HCT116 (cell line): ENCODE results near the gene TCF12. TPM values are rescaled to one million over a fixed set of nuclear protein-coding genes. Genes with fewer than 3 reads are reported as not detected.

Source experiments
- ATAC-seq: fragments of 200-7000 bp; cut with Tn5 transposase; 2 replicates; pipeline ENCODE4 v1.9.1; 2020; ENCODE audit warnings: mild to moderate bottlenecking, moderate library complexity
- BruUV-seq: library from RNA; stranded (reverse); fragments of 400-500 nt; replicated peaks from 2 replicates; lab custom pipeline; 2021; lab: Mats Ljungman, UMichigan
- CTCF ChIA-PET: fragments of 300-600 bp; sonication (Branson Sonifier 250); formaldehyde crosslinking; loops from one replicate; lab custom pipeline; 2021; ENCODE audit warnings: antibody characterized with exemption; lab: Charles Lee
- POLR2A ChIA-PET: fragments of 300-600, 350-600 bp; sonication (Branson Sonifier 250); formaldehyde crosslinking; loops from one replicate; lab custom pipeline; 2021; ENCODE audit warnings: antibody characterized with exemption; lab: Charles Lee
- RAD21 ChIA-PET, 2 experiments: fragments of 300-600 bp; sonication (Branson Sonifier 250); formaldehyde crosslinking; loops; one replicate each; lab custom pipeline; 2023; ENCODE audit warnings: low total read pairs in 2 of 2; ENCODE audit not compliant: uncharacterized antibody in 2 of 2, unreplicated experiment in 2 of 2, low non-redundant PET in 1 of 2; lab: Charles Lee
- DNase-seq: peaks from one replicate; pipeline ENCODE4 v3.0.0-alpha.2; 2010; ENCODE audit warnings: low read depth, low spot score
- H2AFZ ChIP-seq: fragments of 200-600 bp; shearing (Covaris generic), sonication (generic); 2 replicates; pipeline ENCODE4 v1.6.1; 2017; ENCODE audit warnings: low read depth, mixed run types, mixed read lengths, antibody characterized with exemption, low read length; ENCODE audit not compliant: poor library complexity, severe bottlenecking
- H3K27ac ChIP-seq: 2 replicates; pipeline ENCODE4 v1.5.1; 2012; ENCODE audit warnings: low read depth, low read length
- H3K27me3 ChIP-seq: fragments of 200-600 bp; sonication (generic); 2 replicates; pipeline ENCODE4 v1.6.1; 2016; ENCODE audit warnings: mixed run types, low read length, mixed read lengths; ENCODE audit not compliant: insufficient read depth
- H3K36me3 ChIP-seq, 2 experiments: fragments of 200-500 bp in 1 of 2; fragments of 200-600 bp in 1 of 2; sonication (Bioruptor generic) in 1 of 2; sonication (generic) in 1 of 2; 2 replicates each; pipeline versions ENCODE4 v1.5.1 to v1.6.1; 2014 to 2016; ENCODE audit warnings: low read length in 2 of 2, inconsistent platforms in 1 of 2, mixed read lengths in 1 of 2, mixed run types in 1 of 2; ENCODE audit not compliant: insufficient read depth in 2 of 2, control insufficient read depth in 1 of 2
- H3K4me1 ChIP-seq, 2 experiments: fragments of 200-600 bp in 1 of 2; sonication (generic) in 1 of 2; 2 replicates each; pipeline versions ENCODE4 v1.5.1 to v1.6.1; 2012 to 2017; ENCODE audit warnings: low read length in 2 of 2, inconsistent platforms in 1 of 2, mild to moderate bottlenecking in 1 of 2, mixed read lengths in 1 of 2, mixed run types in 1 of 2, moderate library complexity in 1 of 2; ENCODE audit not compliant: insufficient read depth in 2 of 2, control insufficient read depth in 1 of 2
- H3K4me2 ChIP-seq: fragments of 200-600 bp; sonication (generic); 2 replicates; pipeline ENCODE4 v1.6.1; 2017; ENCODE audit warnings: mixed run types, low read length, mixed read lengths
- H3K4me3 ChIP-seq, 2 experiments: fragments of 200-600 bp in 1 of 2; sonication (generic) in 1 of 2; replicated peaks in 1 of 2; 2 replicates each; pipeline ENCODE4 v1.5.1; 2011 to 2016; ENCODE audit warnings: low read length in 2 of 2, control low read depth in 1 of 2, low read depth in 1 of 2, mild to moderate bottlenecking in 1 of 2, mixed read lengths in 1 of 2, mixed run types in 1 of 2
- H3K79me2 ChIP-seq: fragments of 200-600 bp; sonication (generic); 2 replicates; pipeline ENCODE4 v1.6.1; 2017; ENCODE audit warnings: mild to moderate bottlenecking, mixed run types, low read length, moderate library complexity, mixed read lengths; ENCODE audit not compliant: insufficient read depth
- H3K9ac ChIP-seq: fragments of 200-600 bp; sonication (generic); 2 replicates; pipeline ENCODE4 v1.6.1; 2016; ENCODE audit warnings: low read length, mixed read lengths
- H3K9me2 ChIP-seq: fragments of 200-600 bp; sonication (generic), shearing (Covaris generic); 2 replicates; pipeline ENCODE4 v1.6.1; 2017; ENCODE audit warnings: mixed run types, mild to moderate bottlenecking, moderate library complexity; ENCODE audit not compliant: insufficient read depth
- H3K9me3 ChIP-seq, 2 experiments: fragments of 200-500 bp in 1 of 2; fragments of 200-600 bp in 1 of 2; sonication (Bioruptor generic) in 1 of 2; sonication (generic) in 1 of 2; 2 replicates each; pipeline ENCODE4 v1.6.1; 2014 to 2017; ENCODE audit warnings: low read length in 2 of 2, mixed read lengths in 2 of 2, inconsistent platforms in 1 of 2, low read depth in 1 of 2, mild to moderate bottlenecking in 1 of 2, mixed run types in 1 of 2, moderate library complexity in 1 of 2; ENCODE audit not compliant: control insufficient read depth in 1 of 2, insufficient read depth in 1 of 2
- H4K20me1 ChIP-seq: fragments of 200-600 bp; sonication (generic), shearing (Covaris generic); 2 replicates; pipeline ENCODE4 v1.6.1; 2017; ENCODE audit warnings: mixed run types, mild to moderate bottlenecking, moderate library complexity; ENCODE audit not compliant: insufficient read depth
- CBX3 ChIP-seq: IDR thresholded peaks from 2 replicates; pipeline ENCODE4 v1.6.1; 2012; ENCODE audit warnings: low read depth
- CEBPB ChIP-seq: IDR thresholded peaks from 2 replicates; pipeline ENCODE4 v1.6.1; 2012; ENCODE audit warnings: low read depth
- EGR1 ChIP-seq: IDR thresholded peaks from 2 replicates; pipeline ENCODE4 v1.6.1; 2012; ENCODE audit warnings: low read depth
- ELF1 ChIP-seq: IDR thresholded peaks from 2 replicates; pipeline ENCODE4 v1.6.1; 2012; ENCODE audit warnings: low read depth, borderline replicate concordance
- EZH2 ChIP-seq: fragments of 200-600 bp; sonication (generic); IDR thresholded peaks from 2 replicates; pipeline ENCODE4 v1.6.1; 2017; ENCODE audit warnings: antibody characterized with exemption, mixed run types
- EZH2phosphoT487 ChIP-seq: fragments of 200-600 bp; IDR thresholded peaks from 2 replicates; pipeline ENCODE4 v1.6.1; 2018; ENCODE audit warnings: antibody characterized with exemption, borderline replicate concordance
- FOSL1 ChIP-seq: IDR thresholded peaks from 2 replicates; pipeline ENCODE4 v1.6.1; 2012; ENCODE audit warnings: low read depth
- JUND ChIP-seq: IDR thresholded peaks from 2 replicates; pipeline ENCODE4 v1.6.1; 2012
- POLR2A ChIP-seq: IDR thresholded peaks from 2 replicates; pipeline ENCODE4 v1.7.0; 2011; ENCODE audit warnings: borderline replicate concordance; ENCODE audit not compliant: insufficient read depth, insufficient read length; ENCODE audit errors: extremely low read depth
- POLR2AphosphoS5 ChIP-seq: IDR thresholded peaks from 2 replicates; pipeline ENCODE4 v1.6.1; 2011; ENCODE audit warnings: mild to moderate bottlenecking, low read depth, low read length, moderate library complexity
- RAD21 ChIP-seq: IDR thresholded peaks from 2 replicates; pipeline ENCODE4 v1.6.1; 2012; ENCODE audit warnings: low read depth, mild to moderate bottlenecking
- SIN3A ChIP-seq: IDR thresholded peaks from 2 replicates; pipeline ENCODE4 v1.6.1; 2012; ENCODE audit warnings: low read depth
- SP1 ChIP-seq: IDR thresholded peaks from 2 replicates; pipeline ENCODE4 v1.6.1; 2012; ENCODE audit warnings: low read depth
- TCF7L2 ChIP-seq: IDR thresholded peaks from 2 replicates; pipeline ENCODE4 v1.7.0; 2011; ENCODE audit warnings: borderline replicate concordance, inconsistent platforms; ENCODE audit not compliant: insufficient read depth, insufficient read length; ENCODE audit errors: extremely low read depth
- ZFX ChIP-seq: fragments of 450-650 bp; IDR thresholded peaks from 2 replicates; pipeline ENCODE4 v1.6.1; 2017
- intact Hi-C: fragments of 100-400 bp; cut with micrococcal nuclease; formaldehyde crosslinking; loops from 2 replicates; pipeline ENCODE4 v1.10.0; 2022
- total RNA-seq: library from RNA; stranded (reverse); gene quantifications from one replicate; pipeline ENCODE4 v1.2.1, GENCODE V29; 2021; ENCODE audit not compliant: unreplicated experiment
- TF ChIP-seq, protein P1 (sequence below): IDR thresholded peaks from 2 replicates; pipeline ENCODE4 v1.6.1; 2012
- TF ChIP-seq, protein P2 (sequence below): IDR thresholded peaks from 2 replicates; pipeline ENCODE4 v1.6.1; 2011; ENCODE audit warnings: mild to moderate bottlenecking, low read length, moderate library complexity; ENCODE audit not compliant: insufficient replicate concordance; ENCODE audit errors: extremely low read depth
- TF ChIP-seq, protein P3 (sequence below): IDR thresholded peaks from 2 replicates; pipeline ENCODE4 v1.6.1; 2012
- TF ChIP-seq, protein P4 (sequence below), 3 experiments: fragments of 200-600 bp in 1 of 3; sonication (generic) in 1 of 3; IDR thresholded peaks in 2 of 3; conservative IDR thresholded peaks in 1 of 3; 2 replicates each; pipeline ENCODE4 v1.5.1; 2012 to 2017; ENCODE audit warnings: low read depth in 2 of 3, low read length in 2 of 3, antibody characterized with exemption in 1 of 3, borderline replicate concordance in 1 of 3, control low read depth in 1 of 3, mild to moderate bottlenecking in 1 of 3, mixed read lengths in 1 of 3, mixed run types in 1 of 3, moderate library complexity in 1 of 3; ENCODE audit not compliant: insufficient read depth in 1 of 3
- TF ChIP-seq, protein P5 (sequence below): IDR thresholded peaks from 2 replicates; pipeline ENCODE4 v1.6.1; 2012; ENCODE audit warnings: low read depth

TCF12 gene
- total RNA-seq, 1 experiment from 2014 or later = 71.6 TPM

DNA sequence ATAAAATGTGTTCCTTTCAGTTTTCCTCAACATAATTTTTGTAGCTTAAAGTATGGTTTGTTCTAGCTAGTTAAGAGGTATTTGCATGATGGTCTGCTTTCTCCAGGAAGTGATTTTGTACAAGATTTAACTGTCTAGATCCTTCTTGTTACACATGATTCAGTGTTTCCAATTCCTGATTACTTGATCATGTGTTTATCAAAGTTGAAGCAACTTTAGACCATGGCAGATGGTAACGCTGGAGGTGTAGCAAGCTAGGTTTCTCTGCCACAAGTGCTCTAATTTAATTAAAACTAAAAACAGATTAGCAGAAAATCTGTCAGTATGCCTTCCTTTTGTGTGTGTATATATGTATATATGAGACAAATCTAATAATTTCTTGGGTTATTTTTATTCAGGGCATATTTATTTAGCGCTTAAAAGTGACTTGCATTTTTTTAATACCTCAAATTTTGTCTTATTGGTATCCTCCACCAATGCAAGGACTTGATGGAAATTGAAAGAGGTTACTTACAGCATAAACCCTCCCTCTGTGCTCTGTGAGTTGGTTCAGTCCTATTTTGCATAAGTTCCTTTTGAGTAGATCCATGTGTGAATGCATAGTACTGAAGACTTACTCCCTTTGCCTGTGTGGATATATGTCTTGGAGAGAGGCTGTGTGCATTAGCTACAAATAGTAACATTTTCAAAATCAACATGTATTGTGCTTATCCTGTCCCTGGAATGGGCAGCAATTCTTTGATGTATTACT is 300.6 kb downstream of the TCF12 start:
- no TSS peak for BruUV-seq
- no peaks in the 10 kb centered on the region for H3K9me2 ChIP-seq
- no peak overlapping the region for H2AFZ ChIP-seq
- H3K4me3 ChIP-seq = no peak overlapping the region
- no peaks in the 10 kb centered on the region for H3K9me3 ChIP-seq
- no peak for ATAC-seq
- H3K4me1 ChIP-seq = peaks cover 8 to 9% of the 10 kb centered on the region in 2 experiments; a peak in 3 of 4 replicates
- no peaks in the 10 kb centered on the region for H3K27me3 ChIP-seq
- ChIA-PET CTCF (no interaction called here), POLR2A (no interaction called here), RAD21 (no interaction called here)
- DNase-seq = no peak
- H4K20me1 ChIP-seq = no peaks in the 10 kb centered on the region; the same call in 1 of the 2 replicates
- no peak overlapping the region for H3K27ac ChIP-seq
- no peaks in the 10 kb centered on the region for H3K36me3 ChIP-seq
- TF ChIP-seq POLR2A = no peak
- TF ChIP-seq, protein P1, sequence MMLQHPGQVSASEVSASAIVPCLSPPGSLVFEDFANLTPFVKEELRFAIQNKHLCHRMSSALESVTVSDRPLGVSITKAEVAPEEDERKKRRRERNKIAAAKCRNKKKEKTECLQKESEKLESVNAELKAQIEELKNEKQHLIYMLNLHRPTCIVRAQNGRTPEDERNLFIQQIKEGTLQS = no peak
- TF ChIP-seq FOSL1 = no peak
- TF ChIP-seq TCF7L2 = no peak
- TF ChIP-seq EGR1 = no peak
- TF ChIP-seq EZH2phosphoT487 = no peak
- no peak for TF ChIP-seq ZFX
- TF ChIP-seq, protein P2, sequence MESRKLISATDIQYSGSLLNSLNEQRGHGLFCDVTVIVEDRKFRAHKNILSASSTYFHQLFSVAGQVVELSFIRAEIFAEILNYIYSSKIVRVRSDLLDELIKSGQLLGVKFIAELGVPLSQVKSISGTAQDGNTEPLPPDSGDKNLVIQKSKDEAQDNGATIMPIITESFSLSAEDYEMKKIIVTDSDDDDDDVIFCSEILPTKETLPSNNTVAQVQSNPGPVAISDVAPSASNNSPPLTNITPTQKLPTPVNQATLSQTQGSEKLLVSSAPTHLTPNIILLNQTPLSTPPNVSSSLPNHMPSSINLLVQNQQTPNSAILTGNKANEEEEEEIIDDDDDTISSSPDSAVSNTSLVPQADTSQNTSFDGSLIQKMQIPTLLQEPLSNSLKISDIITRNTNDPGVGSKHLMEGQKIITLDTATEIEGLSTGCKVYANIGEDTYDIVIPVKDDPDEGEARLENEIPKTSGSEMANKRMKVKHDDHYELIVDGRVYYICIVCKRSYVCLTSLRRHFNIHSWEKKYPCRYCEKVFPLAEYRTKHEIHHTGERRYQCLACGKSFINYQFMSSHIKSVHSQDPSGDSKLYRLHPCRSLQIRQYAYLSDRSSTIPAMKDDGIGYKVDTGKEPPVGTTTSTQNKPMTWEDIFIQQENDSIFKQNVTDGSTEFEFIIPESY = no peak
- TF ChIP-seq ELF1 = no peak
- no peak for TF ChIP-seq SIN3A
- no peak for TF ChIP-seq CEBPB
- TF ChIP-seq, protein P3, sequence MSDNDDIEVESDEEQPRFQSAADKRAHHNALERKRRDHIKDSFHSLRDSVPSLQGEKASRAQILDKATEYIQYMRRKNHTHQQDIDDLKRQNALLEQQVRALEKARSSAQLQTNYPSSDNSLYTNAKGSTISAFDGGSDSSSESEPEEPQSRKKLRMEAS = no peak
- TF ChIP-seq EZH2 = no peak
- TF ChIP-seq SP1 = no peak
- TF ChIP-seq POLR2AphosphoS5 = no peak
- TF ChIP-seq CBX3 = no peak
- TF ChIP-seq RAD21 = no peak
- TF ChIP-seq, protein P4, sequence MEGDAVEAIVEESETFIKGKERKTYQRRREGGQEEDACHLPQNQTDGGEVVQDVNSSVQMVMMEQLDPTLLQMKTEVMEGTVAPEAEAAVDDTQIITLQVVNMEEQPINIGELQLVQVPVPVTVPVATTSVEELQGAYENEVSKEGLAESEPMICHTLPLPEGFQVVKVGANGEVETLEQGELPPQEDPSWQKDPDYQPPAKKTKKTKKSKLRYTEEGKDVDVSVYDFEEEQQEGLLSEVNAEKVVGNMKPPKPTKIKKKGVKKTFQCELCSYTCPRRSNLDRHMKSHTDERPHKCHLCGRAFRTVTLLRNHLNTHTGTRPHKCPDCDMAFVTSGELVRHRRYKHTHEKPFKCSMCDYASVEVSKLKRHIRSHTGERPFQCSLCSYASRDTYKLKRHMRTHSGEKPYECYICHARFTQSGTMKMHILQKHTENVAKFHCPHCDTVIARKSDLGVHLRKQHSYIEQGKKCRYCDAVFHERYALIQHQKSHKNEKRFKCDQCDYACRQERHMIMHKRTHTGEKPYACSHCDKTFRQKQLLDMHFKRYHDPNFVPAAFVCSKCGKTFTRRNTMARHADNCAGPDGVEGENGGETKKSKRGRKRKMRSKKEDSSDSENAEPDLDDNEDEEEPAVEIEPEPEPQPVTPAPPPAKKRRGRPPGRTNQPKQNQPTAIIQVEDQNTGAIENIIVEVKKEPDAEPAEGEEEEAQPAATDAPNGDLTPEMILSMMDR (IDR thresholded peaks at IDR 0.05 in 2 of 3, conservative IDR thresholded peaks at IDR 0.05 in 1 of 3; ENCODE audit: borderline replicate concordance in 1 of 3, insufficient read depth in 1 of 3, low read depth in 2 of 3, low read length in 2 of 3) = no peak
- TF ChIP-seq, protein P5, sequence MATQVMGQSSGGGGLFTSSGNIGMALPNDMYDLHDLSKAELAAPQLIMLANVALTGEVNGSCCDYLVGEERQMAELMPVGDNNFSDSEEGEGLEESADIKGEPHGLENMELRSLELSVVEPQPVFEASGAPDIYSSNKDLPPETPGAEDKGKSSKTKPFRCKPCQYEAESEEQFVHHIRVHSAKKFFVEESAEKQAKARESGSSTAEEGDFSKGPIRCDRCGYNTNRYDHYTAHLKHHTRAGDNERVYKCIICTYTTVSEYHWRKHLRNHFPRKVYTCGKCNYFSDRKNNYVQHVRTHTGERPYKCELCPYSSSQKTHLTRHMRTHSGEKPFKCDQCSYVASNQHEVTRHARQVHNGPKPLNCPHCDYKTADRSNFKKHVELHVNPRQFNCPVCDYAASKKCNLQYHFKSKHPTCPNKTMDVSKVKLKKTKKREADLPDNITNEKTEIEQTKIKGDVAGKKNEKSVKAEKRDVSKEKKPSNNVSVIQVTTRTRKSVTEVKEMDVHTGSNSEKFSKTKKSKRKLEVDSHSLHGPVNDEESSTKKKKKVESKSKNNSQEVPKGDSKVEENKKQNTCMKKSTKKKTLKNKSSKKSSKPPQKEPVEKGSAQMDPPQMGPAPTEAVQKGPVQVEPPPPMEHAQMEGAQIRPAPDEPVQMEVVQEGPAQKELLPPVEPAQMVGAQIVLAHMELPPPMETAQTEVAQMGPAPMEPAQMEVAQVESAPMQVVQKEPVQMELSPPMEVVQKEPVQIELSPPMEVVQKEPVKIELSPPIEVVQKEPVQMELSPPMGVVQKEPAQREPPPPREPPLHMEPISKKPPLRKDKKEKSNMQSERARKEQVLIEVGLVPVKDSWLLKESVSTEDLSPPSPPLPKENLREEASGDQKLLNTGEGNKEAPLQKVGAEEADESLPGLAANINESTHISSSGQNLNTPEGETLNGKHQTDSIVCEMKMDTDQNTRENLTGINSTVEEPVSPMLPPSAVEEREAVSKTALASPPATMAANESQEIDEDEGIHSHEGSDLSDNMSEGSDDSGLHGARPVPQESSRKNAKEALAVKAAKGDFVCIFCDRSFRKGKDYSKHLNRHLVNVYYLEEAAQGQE = no peak
- no peak for TF ChIP-seq JUND
- no peaks in the 10 kb centered on the region for H3K79me2 ChIP-seq
- no peak overlapping the region for H3K4me2 ChIP-seq
- H3K9ac ChIP-seq = no peak overlapping the region
- intact Hi-C loops = no loop called here
